Measurements from ENCODE around the gene FNDC3B. TPM values are rescaled to one million over a fixed set of nuclear protein-coding genes. Genes with fewer than 3 reads are reported as not detected.

FNDC3B gene
- total and polyA plus RNA-seq, 2 donors (not counting 3 experiments of a cell fraction or from before 2014, with no cell fraction given), result 91.6 to 295 TPM

DNA sequence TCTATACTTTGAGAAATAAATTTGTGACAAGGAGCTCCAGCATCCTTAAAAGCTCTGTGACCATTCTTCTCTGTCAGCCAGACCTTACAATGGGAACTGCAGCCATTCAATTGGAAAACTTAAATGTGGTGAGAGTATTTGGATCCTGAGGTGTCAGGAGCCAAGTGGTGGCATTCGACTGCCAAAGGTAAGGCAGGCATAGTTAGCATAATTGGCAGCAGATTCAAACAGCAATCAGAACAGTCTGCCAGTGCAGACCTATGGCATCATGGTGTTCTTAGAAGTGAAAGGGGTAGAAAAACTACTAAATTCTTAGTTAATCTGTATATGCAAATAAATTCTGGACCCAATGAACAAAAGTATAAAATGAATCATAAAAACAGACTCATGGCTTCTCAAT is 18.2 kb upstream of the FNDC3B start:
- intact Hi-C loops (cut with micrococcal nuclease) (no loop called here), dilution Hi-C loops (cut with MboI; ENCODE audit: extremely low pct_ligation_motif_present, low sequenced_read_pairs) (no loop called here)
- FAIRE-seq, result no peak
- no peak overlapping the region for H3K4me2 ChIP-seq (ENCODE audit: insufficient read depth, low read length)
- BruUV-seq (replicated peaks), result no TSS peak
- no peak for TF ChIP-seq MYC (IDR thresholded peaks at IDR 0.05; ENCODE audit: low read depth, low read length)
- TF ChIP-seq MAX (IDR thresholded peaks at IDR 0.05; ENCODE audit: insufficient read depth, insufficient read length), result no peak
- TF ChIP-seq POLR2A (IDR thresholded peaks at IDR 0.05; ENCODE audit: low read depth, low read length), result no peak
- TF ChIP-seq EZH2 (IDR thresholded peaks at IDR 0.05; ENCODE audit: borderline replicate concordance, low read depth, low read length, severe bottlenecking), result no peak
- no peak for TF ChIP-seq FOS (IDR thresholded peaks at IDR 0.05; ENCODE audit: borderline replicate concordance, insufficient read depth, low read length)
- no peak for TF ChIP-seq POLR2AphosphoS5 (IDR thresholded peaks at IDR 0.05; ENCODE audit: insufficient read depth, low read depth, low read length)
- H3K9me3 ChIP-seq (replicated peaks; ENCODE audit: control insufficient read depth, insufficient read depth, low read length), result no peaks in the 10 kb centered on the region
- no peak overlapping the region for H3K9ac ChIP-seq (replicated peaks; ENCODE audit: extremely low read depth, insufficient read depth, low read length)
- H3K79me2 ChIP-seq (ENCODE audit: control insufficient read depth, insufficient read depth, low read length), result no peaks in the 10 kb centered on the region
- H2AFZ ChIP-seq (ENCODE audit: low read depth, low read length), result no peak overlapping the region
- ChIA-PET POLR2A (no interaction called here), CTCF (interaction anchor here (1.3 kb wide), 1 partner anchor 27 kb away, joined by 3 read pairs; no protein-coding TSS in a partner anchor)
- no peaks in the 10 kb centered on the region for H3K4me1 ChIP-seq (ENCODE audit: control insufficient read depth, extremely low read depth, insufficient read depth, low read length)
- H3K9me1 ChIP-seq (replicated peaks; ENCODE audit: control insufficient read depth, extremely low read depth, insufficient read depth, low read length), result no peaks in the 10 kb centered on the region
- no peaks in the 10 kb centered on the region for H4K20me1 ChIP-seq (replicated peaks; ENCODE audit: control insufficient read depth, extremely low read depth, insufficient read depth, low read length)
- H3K27ac ChIP-seq (ENCODE audit: insufficient read depth, low read depth, low read length), result no peak overlapping the region
- H3K27me3 ChIP-seq (ENCODE audit: control insufficient read depth in 2 of 2, insufficient read depth in 2 of 2, low read length in 2 of 2), result no peaks in the 10 kb centered on the region
- no peak for DNase-seq (ENCODE audit: low read depth, low spot score)
- no peaks in the 10 kb centered on the region for H3K36me3 ChIP-seq (ENCODE audit: control insufficient read depth in 2 of 2, extremely low read depth in 1 of 2, insufficient read depth in 2 of 2, low read length in 2 of 2)
- no peak overlapping the region for H3K4me3 ChIP-seq (replicated peaks in 1 of 3; ENCODE audit: insufficient read depth in 1 of 3, low read depth in 1 of 3, low read length in 3 of 3)

- H3K27me3 ChIP-seq (ENCODE audit: control insufficient read depth in 2 of 2, insufficient read depth in 2 of 2, low read length in 2 of 2), result no peaks in the 10 kb centered on the region
- no peak for TF ChIP-seq POLR2A (IDR thresholded peaks at IDR 0.05; ENCODE audit: low read depth, low read length)
- no peak for TF ChIP-seq FOS (IDR thresholded peaks at IDR 0.05; ENCODE audit: borderline replicate concordance, insufficient read depth, low read length)
- TF ChIP-seq, protein P1, sequence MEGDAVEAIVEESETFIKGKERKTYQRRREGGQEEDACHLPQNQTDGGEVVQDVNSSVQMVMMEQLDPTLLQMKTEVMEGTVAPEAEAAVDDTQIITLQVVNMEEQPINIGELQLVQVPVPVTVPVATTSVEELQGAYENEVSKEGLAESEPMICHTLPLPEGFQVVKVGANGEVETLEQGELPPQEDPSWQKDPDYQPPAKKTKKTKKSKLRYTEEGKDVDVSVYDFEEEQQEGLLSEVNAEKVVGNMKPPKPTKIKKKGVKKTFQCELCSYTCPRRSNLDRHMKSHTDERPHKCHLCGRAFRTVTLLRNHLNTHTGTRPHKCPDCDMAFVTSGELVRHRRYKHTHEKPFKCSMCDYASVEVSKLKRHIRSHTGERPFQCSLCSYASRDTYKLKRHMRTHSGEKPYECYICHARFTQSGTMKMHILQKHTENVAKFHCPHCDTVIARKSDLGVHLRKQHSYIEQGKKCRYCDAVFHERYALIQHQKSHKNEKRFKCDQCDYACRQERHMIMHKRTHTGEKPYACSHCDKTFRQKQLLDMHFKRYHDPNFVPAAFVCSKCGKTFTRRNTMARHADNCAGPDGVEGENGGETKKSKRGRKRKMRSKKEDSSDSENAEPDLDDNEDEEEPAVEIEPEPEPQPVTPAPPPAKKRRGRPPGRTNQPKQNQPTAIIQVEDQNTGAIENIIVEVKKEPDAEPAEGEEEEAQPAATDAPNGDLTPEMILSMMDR (IDR thresholded peaks at IDR 0.05; ENCODE audit: extremely low read depth in 1 of 2, insufficient read depth in 1 of 2, low read depth in 1 of 2, low read length in 2 of 2), result no peak
- no peak for TF ChIP-seq MAX (IDR thresholded peaks at IDR 0.05; ENCODE audit: insufficient read depth, insufficient read length)
- TF ChIP-seq EZH2 (IDR thresholded peaks at IDR 0.05; ENCODE audit: borderline replicate concordance, low read depth, low read length, severe bottlenecking), result no peak
- TF ChIP-seq GATA2 (IDR thresholded peaks at IDR 0.05; ENCODE audit: insufficient read depth, insufficient read length, low read depth, low read length), result no peak
- TF ChIP-seq POLR2AphosphoS5 (IDR thresholded peaks at IDR 0.05; ENCODE audit: insufficient read depth, low read depth, low read length), result no peak
- TF ChIP-seq MYC (IDR thresholded peaks at IDR 0.05; ENCODE audit: low read depth, low read length), result no peak
- TF ChIP-seq JUN (IDR thresholded peaks at IDR 0.05; ENCODE audit: borderline replicate concordance, insufficient read depth, insufficient read length, low read depth), result no peak
- dilution Hi-C loops (cut with MboI; ENCODE audit: extremely low pct_ligation_motif_present, low sequenced_read_pairs), result no loop called here
- H3K4me1 ChIP-seq (ENCODE audit: control insufficient read depth, extremely low read depth, insufficient read depth, low read length), result no peaks in the 10 kb centered on the region
- no peak for DNase-seq (ENCODE audit: low read depth, low spot score)
- ChIA-PET CTCF (interaction anchor here (1.3 to 1.4 kb wide), 2 partner anchors 19 to 28 kb away, joined by 3 read pairs; no protein-coding TSS in a partner anchor), POLR2A (no interaction called here)
- H3K36me3 ChIP-seq (ENCODE audit: control insufficient read depth in 2 of 2, extremely low read depth in 1 of 2, insufficient read depth in 2 of 2, low read length in 2 of 2), result no peaks in the 10 kb centered on the region
- no peak overlapping the region for H3K9ac ChIP-seq (replicated peaks; ENCODE audit: extremely low read depth, insufficient read depth, low read length)
- intact Hi-C loops (cut with micrococcal nuclease), result no loop called here
- H4K20me1 ChIP-seq (replicated peaks; ENCODE audit: control insufficient read depth, extremely low read depth, insufficient read depth, low read length), result no peaks in the 10 kb centered on the region
- no peak overlapping the region for H3K27ac ChIP-seq (ENCODE audit: insufficient read depth, low read depth, low read length)
- no peak overlapping the region for H3K4me2 ChIP-seq (ENCODE audit: insufficient read depth, low read length)
- H2AFZ ChIP-seq (ENCODE audit: low read depth, low read length), result no peak overlapping the region
- no peak for FAIRE-seq
- BruUV-seq (replicated peaks), result no TSS peak
- no peaks in the 10 kb centered on the region for H3K9me3 ChIP-seq (replicated peaks; ENCODE audit: control insufficient read depth, insufficient read depth, low read length)
- H3K79me2 ChIP-seq (ENCODE audit: control insufficient read depth, insufficient read depth, low read length), result no peaks in the 10 kb centered on the region
- no peaks in the 10 kb centered on the region for H3K9me1 ChIP-seq (replicated peaks; ENCODE audit: control insufficient read depth, extremely low read depth, insufficient read depth, low read length)
- no peak overlapping the region for H3K4me3 ChIP-seq (replicated peaks in 1 of 3; ENCODE audit: insufficient read depth in 1 of 3, low read depth in 1 of 3, low read length in 3 of 3)
Observed at GRCh38 chr3:172021859-172022258, 17.5 kb upstream of the FNDC3B start.
